ENCODE data around the gene CAMSAP3.

DNA sequence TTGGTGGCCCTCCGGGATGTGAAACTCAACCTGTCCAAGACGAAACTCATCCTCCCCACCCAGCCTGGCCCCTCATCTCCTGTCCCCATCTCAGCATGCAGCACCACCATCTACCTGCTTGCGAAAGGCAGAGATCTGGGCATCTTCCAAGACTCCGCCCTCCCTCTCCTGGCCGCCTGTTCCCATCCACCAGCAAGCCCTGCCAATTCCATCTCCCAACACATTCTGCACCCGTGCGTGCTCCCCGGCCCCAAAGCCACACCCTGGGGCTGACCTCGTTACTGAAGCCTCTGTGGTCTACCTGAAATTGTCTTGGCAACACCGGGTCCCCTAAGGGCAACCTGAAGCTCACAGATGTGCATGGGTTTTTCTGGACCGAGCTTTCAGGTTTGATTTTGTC, 13.2 kb upstream of the CAMSAP3 start:
- TF ChIP-seq, protein P1, sequence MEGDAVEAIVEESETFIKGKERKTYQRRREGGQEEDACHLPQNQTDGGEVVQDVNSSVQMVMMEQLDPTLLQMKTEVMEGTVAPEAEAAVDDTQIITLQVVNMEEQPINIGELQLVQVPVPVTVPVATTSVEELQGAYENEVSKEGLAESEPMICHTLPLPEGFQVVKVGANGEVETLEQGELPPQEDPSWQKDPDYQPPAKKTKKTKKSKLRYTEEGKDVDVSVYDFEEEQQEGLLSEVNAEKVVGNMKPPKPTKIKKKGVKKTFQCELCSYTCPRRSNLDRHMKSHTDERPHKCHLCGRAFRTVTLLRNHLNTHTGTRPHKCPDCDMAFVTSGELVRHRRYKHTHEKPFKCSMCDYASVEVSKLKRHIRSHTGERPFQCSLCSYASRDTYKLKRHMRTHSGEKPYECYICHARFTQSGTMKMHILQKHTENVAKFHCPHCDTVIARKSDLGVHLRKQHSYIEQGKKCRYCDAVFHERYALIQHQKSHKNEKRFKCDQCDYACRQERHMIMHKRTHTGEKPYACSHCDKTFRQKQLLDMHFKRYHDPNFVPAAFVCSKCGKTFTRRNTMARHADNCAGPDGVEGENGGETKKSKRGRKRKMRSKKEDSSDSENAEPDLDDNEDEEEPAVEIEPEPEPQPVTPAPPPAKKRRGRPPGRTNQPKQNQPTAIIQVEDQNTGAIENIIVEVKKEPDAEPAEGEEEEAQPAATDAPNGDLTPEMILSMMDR (IDR thresholded peaks at IDR 0.05; ENCODE audit: low read length), result no peak
- TF ChIP-seq EZH2 (optimal IDR thresholded peaks at IDR 0.05; ENCODE audit: low read depth, low read length) (no peak), EZH2phosphoT487 (IDR thresholded peaks at IDR 0.05; ENCODE audit: low read length) (no peak)

Measured in MM.1S (cell line).